GM19463 (cell line): Measurements from ENCODE around the gene PCSK7.

ENCODE experiments used
- ATAC-seq: cut with Tn5 transposase; IDR thresholded peaks from one replicate; pipeline ENCODE4 v1.9.1; 2021; ENCODE audit warnings: mild to moderate bottlenecking, moderate library complexity; ENCODE audit not compliant: unreplicated experiment

Gene PCSK7

GRCh38 chr11:117232092-117232878 lies 412 bp upstream of the PCSK7 start, which contains the start of gene RNF214:
Gene RNF214, plus strand, starts transcription at chr11:117232671. Its CDS starts 1,602 bp downstream, at chr11:117234273.
- peak; percentile 71 for ATAC-seq

DNA sequence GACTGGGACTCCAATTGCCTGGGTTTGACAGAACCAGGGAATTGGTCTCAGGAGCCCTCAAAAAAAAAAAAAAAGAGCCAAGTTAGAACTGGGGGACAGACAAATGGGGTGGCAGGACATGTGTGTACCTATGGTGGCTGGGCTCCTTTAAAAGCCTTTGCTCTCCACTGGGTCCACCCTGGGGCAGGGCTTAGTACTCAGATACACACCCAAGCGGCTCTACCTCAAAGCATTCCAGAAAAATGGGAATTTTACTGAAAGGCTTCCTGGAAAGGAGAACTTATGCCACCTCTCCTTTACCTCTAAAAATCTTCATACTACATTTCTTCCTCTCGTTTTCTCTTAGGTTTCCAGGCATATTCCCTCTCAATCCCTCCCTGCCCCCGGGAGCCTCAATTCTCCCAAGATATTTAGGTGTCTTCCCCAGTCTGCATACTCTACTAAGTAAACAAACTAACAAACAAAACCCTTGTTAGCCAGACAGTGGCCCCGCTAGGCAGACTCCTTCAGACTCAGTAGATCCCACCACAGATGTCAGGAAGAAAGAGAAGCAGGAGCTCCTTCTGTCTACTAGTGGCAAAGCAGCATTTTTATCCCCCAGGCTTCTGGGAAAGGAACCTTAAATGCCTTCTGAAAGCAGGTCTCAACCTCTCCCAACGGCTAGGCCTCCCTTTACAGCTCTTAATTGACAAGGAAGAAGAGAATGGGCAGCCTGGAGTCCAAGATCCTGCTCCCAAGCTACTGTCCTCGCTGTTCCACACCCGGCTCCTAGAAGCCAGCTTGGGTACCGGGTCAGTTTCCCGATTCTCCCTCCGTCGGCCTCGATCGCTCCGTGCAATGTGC lies 653 bp downstream of the PCSK7 start:
- no peak for ATAC-seq

- ATAC-seq, result no peak
Measured at GRCh38 chr11:117230286-117230961, 1.4 kb downstream of the PCSK7 start.

DNA sequence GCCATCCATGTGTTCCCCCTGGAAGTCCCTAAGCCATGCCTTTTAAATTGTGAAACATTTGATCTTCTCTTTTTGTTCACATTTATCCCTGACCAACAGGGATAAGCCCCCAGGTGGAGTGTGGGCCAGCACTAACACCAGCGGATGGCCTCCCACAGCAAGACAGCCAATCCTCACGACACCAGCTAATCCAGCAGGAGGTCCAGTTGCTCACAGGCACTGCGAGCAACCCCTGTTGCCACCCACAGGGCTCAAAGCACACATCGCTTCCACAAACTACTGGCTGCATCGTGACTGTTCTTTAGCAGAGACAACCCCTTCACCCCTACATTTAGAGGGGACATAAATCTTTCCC lies 2.0 kb downstream of the PCSK7 start:
- ATAC-seq, result no peak

DNA sequence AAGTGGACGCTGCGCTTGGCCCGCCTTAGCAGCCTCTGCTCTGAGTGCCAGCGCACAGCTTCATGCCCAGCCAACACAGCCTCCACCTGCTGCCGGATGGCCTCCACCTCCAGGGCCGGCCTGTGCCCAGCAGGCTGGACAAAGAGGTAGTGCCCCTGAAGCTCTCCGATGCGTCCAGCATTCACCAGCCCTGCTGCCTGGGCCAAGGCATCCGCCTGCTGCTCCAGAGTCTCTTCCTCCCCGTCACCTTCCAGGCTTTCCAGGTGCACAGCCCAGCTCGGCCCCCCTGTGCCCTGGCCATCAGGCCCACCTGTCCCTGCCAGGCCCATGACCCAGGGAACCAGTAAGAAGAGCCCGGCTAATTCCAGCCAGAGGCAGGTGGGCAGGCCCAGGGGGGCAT lies 2.5 kb downstream of the PCSK7 start:
- no peak for ATAC-seq

- ATAC-seq, result no peak
Measured at GRCh38 chr11:117228091-117228490, 3.8 kb downstream of the PCSK7 start.

DNA sequence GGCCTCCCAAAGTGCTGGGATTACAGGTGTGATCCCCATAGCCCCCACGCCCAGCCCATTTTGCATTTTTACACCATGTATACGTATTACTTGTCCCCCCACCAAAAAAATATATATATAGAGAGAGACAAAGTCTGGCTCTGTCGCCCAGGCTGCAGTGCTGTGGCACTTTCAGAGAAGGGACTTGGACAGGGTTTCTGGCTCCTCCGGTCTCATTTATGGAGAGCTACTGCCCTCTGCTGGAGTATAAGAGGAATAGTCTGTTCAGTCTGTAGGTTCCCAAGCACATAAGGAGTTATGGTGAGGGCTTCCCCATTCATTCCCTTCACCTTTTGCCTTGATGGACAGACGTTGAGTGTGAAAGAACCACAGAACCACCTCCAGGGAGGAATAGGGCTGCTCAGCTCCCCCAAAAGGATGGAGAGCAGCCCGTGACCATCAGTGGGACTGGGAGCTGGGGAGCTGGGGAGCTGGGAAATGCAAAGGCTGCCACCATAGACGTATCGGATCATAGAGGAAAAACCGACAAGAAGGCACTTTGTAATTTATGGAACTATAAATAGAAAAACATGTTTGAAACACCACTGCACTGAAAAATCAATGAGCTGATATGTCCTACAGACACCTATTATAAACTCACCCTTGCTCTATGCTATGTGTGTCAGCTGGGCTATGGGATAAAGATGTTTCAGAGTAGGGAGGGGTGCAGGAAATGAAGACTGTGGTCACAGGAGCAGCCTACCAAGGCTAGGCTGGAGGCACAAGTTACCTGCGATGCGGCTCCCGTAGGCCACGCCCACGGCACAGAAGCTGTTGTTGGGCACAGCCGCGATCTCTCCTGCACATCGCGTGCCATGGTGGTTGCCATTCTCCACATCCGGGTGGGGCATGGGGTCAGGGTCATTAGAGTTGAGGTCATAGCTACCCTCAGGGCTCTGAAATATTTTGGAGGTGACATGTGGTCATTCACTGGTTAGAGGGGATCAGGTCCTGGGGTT lies 5.2 kb downstream of the PCSK7 start:
- no peak for ATAC-seq

- ATAC-seq, result no peak
Measured at GRCh38 chr11:117225553-117226170, 6.2 kb downstream of the PCSK7 start.

GRCh38 chr11:117223741-117224689 lies 7.9 kb downstream of the PCSK7 start:
- ATAC-seq, result no peak

DNA sequence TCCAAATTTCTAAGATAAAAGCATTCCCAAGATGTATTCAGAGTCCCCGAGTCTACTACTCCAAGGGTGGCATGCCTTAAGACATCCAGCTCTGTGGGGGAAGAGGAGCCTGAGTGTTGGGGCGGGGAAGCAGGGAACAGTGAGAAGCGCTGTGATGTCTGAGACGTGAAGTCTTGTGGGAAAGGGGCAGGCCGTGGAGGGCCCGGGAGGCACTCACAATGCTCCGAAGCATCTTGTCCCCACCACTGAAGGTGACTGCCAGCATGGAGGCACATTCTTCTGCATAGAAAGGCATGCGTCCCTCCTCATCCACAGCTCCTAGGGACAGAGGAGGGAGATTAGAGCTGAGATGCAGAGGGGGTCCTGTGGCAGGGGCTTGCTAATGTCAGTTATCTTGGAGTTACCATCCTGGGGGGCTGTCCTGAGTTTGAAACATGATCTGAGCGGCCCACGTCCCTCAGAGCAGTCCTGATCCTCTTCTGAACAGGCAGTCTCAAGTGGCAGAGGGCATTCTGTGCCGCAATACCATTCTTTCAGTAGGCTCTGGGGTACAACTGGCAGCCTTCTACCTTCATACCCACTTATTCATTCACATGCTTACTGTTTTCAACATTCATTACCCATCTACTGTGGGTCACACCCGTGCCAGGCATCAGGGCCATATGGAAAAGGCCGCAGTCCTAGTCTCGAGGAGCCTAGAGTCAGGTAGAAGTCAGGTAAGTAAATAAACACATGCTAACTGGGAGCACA lies 8.7 kb downstream of the PCSK7 start:
- ATAC-seq, result no peak

- no peak for ATAC-seq
Measured at GRCh38 chr11:117221775-117222517, 9.9 kb downstream of the PCSK7 start.

- no peak for ATAC-seq
Measured at GRCh38 chr11:117220999-117221774, 10.7 kb downstream of the PCSK7 start.

- ATAC-seq, result no peak
Measured at GRCh38 chr11:117220568-117220967, 11.3 kb downstream of the PCSK7 start.

DNA sequence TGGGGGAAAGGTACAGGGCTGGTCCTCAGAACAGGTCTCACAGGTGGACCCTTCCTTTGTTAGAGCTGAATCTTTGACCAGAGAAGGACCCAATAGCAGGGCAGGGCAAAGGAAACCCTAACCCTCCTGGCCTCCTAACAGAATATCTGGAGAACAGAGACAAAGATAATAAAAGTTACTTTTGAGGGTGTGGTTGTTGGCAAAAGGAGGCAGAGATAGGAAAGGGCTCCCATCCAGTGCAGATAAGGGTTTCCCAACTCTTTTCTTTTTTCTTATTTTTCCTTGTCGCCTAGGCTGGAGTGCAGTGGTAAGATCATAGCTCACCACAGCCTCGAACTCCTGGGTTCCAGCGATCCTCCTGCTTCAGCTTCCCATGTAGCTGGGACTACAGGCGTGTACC lies 11.9 kb downstream of the PCSK7 start:
- no peak for ATAC-seq

DNA sequence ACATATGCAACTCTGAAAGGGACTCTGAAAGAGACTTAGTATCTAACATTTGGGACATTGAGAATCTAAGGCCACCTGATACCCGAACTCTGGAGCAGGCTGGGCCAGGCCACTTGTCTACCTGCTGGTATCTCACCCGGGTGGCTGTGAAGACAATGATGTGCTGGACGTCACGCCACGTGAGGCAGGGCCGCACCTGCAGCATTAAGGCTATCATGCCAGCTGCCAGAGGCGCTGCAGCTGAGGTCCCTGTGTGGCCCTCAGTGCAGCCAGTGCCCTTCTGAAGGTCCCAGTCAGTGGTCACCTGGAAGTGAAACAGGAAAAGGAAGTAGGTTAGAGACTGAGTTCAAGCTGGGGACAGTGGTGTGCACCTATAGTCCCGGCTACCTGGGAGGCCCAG lies 12.4 kb downstream of the PCSK7 start:
- no peak for ATAC-seq

- ATAC-seq, result no peak
Measured at GRCh38 chr11:117219001-117219400, 12.9 kb downstream of the PCSK7 start.
